ENCODE results near the gene IGFN1.

The IGFN1 gene

DNA sequence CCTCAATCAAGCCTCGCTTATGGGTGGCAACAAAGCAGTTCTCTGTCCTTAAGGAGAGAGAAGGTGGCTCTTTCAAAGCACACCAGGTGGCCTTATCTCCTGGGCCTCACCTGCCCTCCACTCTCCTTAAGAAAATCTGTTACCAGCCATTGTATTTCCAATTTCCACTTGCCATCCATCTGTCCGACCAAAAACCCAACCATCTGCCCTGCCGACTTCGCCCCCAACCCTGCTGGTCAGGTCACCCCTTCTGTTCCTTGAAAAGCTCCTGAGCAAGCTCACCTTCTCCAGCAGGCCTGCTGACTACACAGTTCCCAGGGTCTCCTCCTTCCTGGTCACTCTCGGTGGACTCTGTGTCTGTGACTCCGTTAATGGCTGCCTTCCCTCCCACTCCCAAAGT is 619 bp upstream of the IGFN1 start:
- H3K4me1 ChIP-seq (ENCODE audit: control insufficient read depth, insufficient read depth, low read depth, low read length) = peaks cover 25% of the 10 kb centered on the region
- H3K9ac ChIP-seq (ENCODE audit: low read length) = no peak overlapping the region
- H4K91ac ChIP-seq (ENCODE audit: low read length) = no peak overlapping the region
- H3K27ac ChIP-seq (ENCODE audit: low read length, poor library complexity, severe bottlenecking) = no peak overlapping the region
- H3K23ac ChIP-seq (ENCODE audit: low read length in 2 of 2) = no peak overlapping the region
- H3K36me3 ChIP-seq (ENCODE audit: control insufficient read depth in 1 of 2, insufficient read depth in 2 of 2, low read depth in 1 of 2, low read length in 2 of 2) = no peaks in the 10 kb centered on the region
- no peak overlapping the region for H3K4ac ChIP-seq (ENCODE audit: low read depth in 1 of 2, low read length in 2 of 2)
- DNase-seq = no peak
- no peak overlapping the region for H4K8ac ChIP-seq (ENCODE audit: low read length)
- no peak overlapping the region for H2BK15ac ChIP-seq (ENCODE audit: low read depth, poor library complexity, severe bottlenecking)
- no peak overlapping the region for H3K14ac ChIP-seq (ENCODE audit: low read length in 2 of 2)
- H3K9me3 ChIP-seq (ENCODE audit: control insufficient read depth, low read length) = no peaks in the 10 kb centered on the region
- H3K4me3 ChIP-seq (ENCODE audit: insufficient read depth in 1 of 2, low read depth in 1 of 2, low read length in 2 of 2) = no peak overlapping the region
- H3K79me1 ChIP-seq (replicated peaks; ENCODE audit: low read length, poor library complexity, severe bottlenecking) = no peaks in the 10 kb centered on the region
- no peak overlapping the region for H2BK120ac ChIP-seq (ENCODE audit: low read depth, low read length)
- 98% methylated on average over 4 of the region's 6 CpGs for WGBS
- no peak overlapping the region for H3K4me2 ChIP-seq (ENCODE audit: low read length, poor library complexity, severe bottlenecking)
- no peak overlapping the region for H2BK5ac ChIP-seq (ENCODE audit: low read depth, low read length, poor library complexity, severe bottlenecking)
- no peaks in the 10 kb centered on the region for H3K27me3 ChIP-seq (ENCODE audit: control insufficient read depth in 1 of 2, insufficient read depth in 1 of 2, low read length in 2 of 2)
- H2AK5ac ChIP-seq (ENCODE audit: low read length, severe bottlenecking) = no peak overlapping the region
- H3K18ac ChIP-seq (ENCODE audit: low read depth in 1 of 2, low read length in 2 of 2) = no peak overlapping the region
- H2BK12ac ChIP-seq (ENCODE audit: low read length in 2 of 2) = no peak overlapping the region
- no peak overlapping the region for H2AFZ ChIP-seq (ENCODE audit: low read depth, low read length)

DNA sequence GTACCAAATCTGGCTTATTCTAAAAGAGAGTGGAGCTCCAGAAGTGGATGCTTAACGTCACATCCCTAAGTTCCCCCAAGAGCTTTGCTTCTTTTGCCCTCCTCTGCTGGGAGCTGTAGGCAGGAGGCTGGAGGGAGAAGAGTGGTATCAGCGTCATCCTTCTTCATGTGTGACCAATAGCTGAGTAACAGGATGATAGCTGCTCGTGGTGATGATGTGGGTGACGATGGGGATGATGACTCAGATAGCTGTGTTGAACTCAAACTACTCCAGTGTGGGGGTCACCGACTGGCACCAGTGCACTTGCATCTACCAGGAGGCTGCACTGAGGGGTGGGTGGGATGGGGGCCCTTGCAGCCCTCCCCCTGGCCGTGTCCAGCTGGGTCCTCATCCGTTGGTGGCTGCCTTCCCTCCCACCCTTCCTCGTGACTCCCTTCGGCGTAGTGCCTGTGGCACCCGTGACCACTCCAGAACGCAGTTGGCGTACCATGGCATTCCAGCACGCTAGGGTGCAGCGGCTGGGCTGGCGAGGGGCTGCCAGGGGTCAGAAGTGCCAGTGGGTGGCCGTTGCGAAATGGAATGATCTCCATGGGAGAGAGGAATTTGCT is 1.1 kb downstream of the IGFN1 start:
- WGBS = 69% methylated on average over 18 of the region's 18 CpGs
- Histone ChIP-seq H2BK12ac (ENCODE audit: low read length in 2 of 2) (no peak overlapping the region), H2BK15ac (ENCODE audit: low read depth, poor library complexity, severe bottlenecking) (no peak overlapping the region), H4K8ac (ENCODE audit: low read length) (no peak overlapping the region), H3K18ac (ENCODE audit: low read depth in 1 of 2, low read length in 2 of 2) (no peak overlapping the region), H3K9me3 (ENCODE audit: control insufficient read depth, low read length) (no peaks in the 10 kb centered on the region), H3K23ac (ENCODE audit: low read length in 2 of 2) (no peak overlapping the region), H3K4me2 (ENCODE audit: low read length, poor library complexity, severe bottlenecking) (no peak overlapping the region), H3K36me3 (ENCODE audit: control insufficient read depth in 1 of 2, insufficient read depth in 2 of 2, low read depth in 1 of 2, low read length in 2 of 2) (peaks cover 0 to under 1% of the 10 kb centered on the region in 2 experiments), H3K79me1 (replicated peaks; ENCODE audit: low read length, poor library complexity, severe bottlenecking) (no peaks in the 10 kb centered on the region), H2BK5ac (ENCODE audit: low read depth, low read length, poor library complexity, severe bottlenecking) (no peak overlapping the region), H4K91ac (ENCODE audit: low read length) (no peak overlapping the region), H2BK120ac (ENCODE audit: low read depth, low read length) (no peak overlapping the region), H2AK5ac (ENCODE audit: low read length, severe bottlenecking) (no peak overlapping the region), H3K4me3 (ENCODE audit: insufficient read depth in 1 of 2, low read depth in 1 of 2, low read length in 2 of 2) (no peak overlapping the region), H3K27ac (ENCODE audit: low read length, poor library complexity, severe bottlenecking) (peak overlapping the region; percentile 17), H3K27me3 (ENCODE audit: control insufficient read depth in 1 of 2, insufficient read depth in 1 of 2, low read length in 2 of 2) (no peaks in the 10 kb centered on the region), H2AFZ (ENCODE audit: low read depth, low read length) (no peak overlapping the region), H3K9ac (ENCODE audit: low read length) (peak overlapping the region; percentile 72), H3K4me1 (ENCODE audit: control insufficient read depth, insufficient read depth, low read depth, low read length) (peaks cover 25% of the 10 kb centered on the region), H3K14ac (ENCODE audit: low read length in 2 of 2) (no peak overlapping the region), H3K4ac (ENCODE audit: low read depth in 1 of 2, low read length in 2 of 2) (no peak overlapping the region)
- DNase-seq = peak; percentile 82

DNA sequence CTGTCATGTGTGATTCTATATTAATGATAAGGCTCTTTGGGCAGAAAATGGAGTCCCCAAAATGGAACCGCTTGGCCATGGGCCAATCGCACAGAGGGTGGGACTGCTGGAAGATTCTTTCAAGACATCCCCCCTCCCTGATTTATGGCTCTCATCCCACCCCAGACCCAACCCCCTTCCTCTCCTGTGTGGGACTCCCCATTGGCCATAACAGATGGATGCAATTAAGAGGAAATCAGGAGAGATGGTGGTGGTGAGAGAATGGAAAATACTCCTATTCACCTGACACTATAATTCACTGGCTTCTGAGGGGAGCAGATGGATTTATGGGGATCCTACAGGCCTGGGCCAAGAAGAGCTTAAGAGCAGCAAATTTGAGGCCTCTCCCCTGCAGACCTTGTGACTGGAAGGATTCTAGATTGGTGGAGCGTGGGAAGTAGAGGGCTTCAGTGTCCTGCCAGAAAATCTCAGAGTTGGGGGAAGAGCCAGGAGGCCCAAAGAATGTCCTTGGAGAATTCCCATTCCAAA is 1.7 kb downstream of the IGFN1 start:
- Histone ChIP-seq H2AK5ac (ENCODE audit: low read length, severe bottlenecking) (no peak overlapping the region), H2BK12ac (ENCODE audit: low read length in 2 of 2) (no peak overlapping the region), H3K4ac (ENCODE audit: low read depth in 1 of 2, low read length in 2 of 2) (no peak overlapping the region), H4K91ac (ENCODE audit: low read length) (no peak overlapping the region), H3K9me3 (ENCODE audit: control insufficient read depth, low read length) (no peaks in the 10 kb centered on the region), H2AFZ (ENCODE audit: low read depth, low read length) (no peak overlapping the region), H3K27ac (ENCODE audit: low read length, poor library complexity, severe bottlenecking) (peak overlapping the region; percentile 27), H3K9ac (ENCODE audit: low read length) (peak overlapping the region; percentile 72), H3K79me1 (replicated peaks; ENCODE audit: low read length, poor library complexity, severe bottlenecking) (no peaks in the 10 kb centered on the region), H3K14ac (ENCODE audit: low read length in 2 of 2) (no peak overlapping the region), H3K4me3 (ENCODE audit: insufficient read depth in 1 of 2, low read depth in 1 of 2, low read length in 2 of 2) (no peak overlapping the region), H4K8ac (ENCODE audit: low read length) (no peak overlapping the region), H3K23ac (ENCODE audit: low read length in 2 of 2) (no peak overlapping the region), H3K4me1 (ENCODE audit: control insufficient read depth, insufficient read depth, low read depth, low read length) (peaks cover 25% of the 10 kb centered on the region), H3K18ac (ENCODE audit: low read depth in 1 of 2, low read length in 2 of 2) (no peak overlapping the region), H3K27me3 (ENCODE audit: control insufficient read depth in 1 of 2, insufficient read depth in 1 of 2, low read length in 2 of 2) (no peaks in the 10 kb centered on the region), H2BK120ac (ENCODE audit: low read depth, low read length) (no peak overlapping the region), H3K36me3 (ENCODE audit: control insufficient read depth in 1 of 2, insufficient read depth in 2 of 2, low read depth in 1 of 2, low read length in 2 of 2) (peaks cover 4 to 6% of the 10 kb centered on the region in 2 experiments), H2BK5ac (ENCODE audit: low read depth, low read length, poor library complexity, severe bottlenecking) (no peak overlapping the region), H2BK15ac (ENCODE audit: low read depth, poor library complexity, severe bottlenecking) (no peak overlapping the region), H3K4me2 (ENCODE audit: low read length, poor library complexity, severe bottlenecking) (no peak overlapping the region)
- WGBS = 93% methylated on average over 1 of the region's 3 CpGs
- no peak for DNase-seq

DNA sequence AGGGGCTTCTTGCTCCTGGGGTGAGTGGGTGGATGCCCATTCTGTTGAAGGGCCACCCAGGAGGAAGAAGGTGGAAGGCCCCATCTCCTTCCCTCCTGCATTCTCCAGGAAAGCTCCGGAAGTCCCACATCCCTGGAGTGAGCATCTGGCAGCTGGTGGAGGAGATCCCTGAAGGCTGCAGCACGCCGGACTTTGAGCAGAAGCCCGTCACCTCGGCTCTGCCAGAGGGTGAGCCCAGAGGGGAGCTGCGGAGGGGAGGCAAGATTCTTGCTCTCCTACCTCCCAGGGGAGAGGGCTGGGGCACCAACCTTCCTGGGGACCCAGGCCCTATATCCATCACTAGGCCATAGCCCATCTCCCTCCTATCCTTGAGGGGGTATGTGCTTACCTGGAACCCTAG is 3.4 kb downstream of the IGFN1 start:
- Histone ChIP-seq H3K27me3 (ENCODE audit: control insufficient read depth in 1 of 2, insufficient read depth in 1 of 2, low read length in 2 of 2) (no peaks in the 10 kb centered on the region), H3K4me1 (ENCODE audit: control insufficient read depth, insufficient read depth, low read depth, low read length) (peaks cover 25% of the 10 kb centered on the region), H3K23ac (ENCODE audit: low read length in 2 of 2) (no peak overlapping the region), H2BK15ac (ENCODE audit: low read depth, poor library complexity, severe bottlenecking) (no peak overlapping the region), H2AFZ (ENCODE audit: low read depth, low read length) (no peak overlapping the region), H3K27ac (ENCODE audit: low read length, poor library complexity, severe bottlenecking) (no peak overlapping the region), H2AK5ac (ENCODE audit: low read length, severe bottlenecking) (no peak overlapping the region), H3K4me2 (ENCODE audit: low read length, poor library complexity, severe bottlenecking) (no peak overlapping the region), H2BK120ac (ENCODE audit: low read depth, low read length) (no peak overlapping the region), H3K18ac (ENCODE audit: low read depth in 1 of 2, low read length in 2 of 2) (no peak overlapping the region), H3K36me3 (ENCODE audit: control insufficient read depth in 1 of 2, insufficient read depth in 2 of 2, low read depth in 1 of 2, low read length in 2 of 2) (peaks cover 7 to 15% of the 10 kb centered on the region in 2 experiments), H3K79me1 (replicated peaks; ENCODE audit: low read length, poor library complexity, severe bottlenecking) (no peaks in the 10 kb centered on the region), H4K8ac (ENCODE audit: low read length) (no peak overlapping the region), H4K91ac (ENCODE audit: low read length) (no peak overlapping the region), H3K4ac (ENCODE audit: low read depth in 1 of 2, low read length in 2 of 2) (no peak overlapping the region), H3K9me3 (ENCODE audit: control insufficient read depth, low read length) (no peaks in the 10 kb centered on the region), H3K9ac (ENCODE audit: low read length) (peak overlapping the region; percentile 36), H2BK5ac (ENCODE audit: low read depth, low read length, poor library complexity, severe bottlenecking) (no peak overlapping the region), H2BK12ac (ENCODE audit: low read length in 2 of 2) (no peak overlapping the region), H3K4me3 (ENCODE audit: insufficient read depth in 1 of 2, low read depth in 1 of 2, low read length in 2 of 2) (no peak overlapping the region), H3K14ac (ENCODE audit: low read length in 2 of 2) (no peak overlapping the region)
- DNase-seq = no peak
- WGBS = 97% methylated on average over 3 of the region's 6 CpGs
